HG03520 (cell line): ENCODE data around the gene C19orf38.
"Not testable (repeated sequence)": the region's sequence is repeated elsewhere in the genome, so short reads cannot be mapped to it uniquely, and the experiment has no call there.

Source experiments
- ATAC-seq: cut with Tn5 transposase; IDR thresholded peaks from one replicate; pipeline ENCODE4 v1.9.1; 2021; ENCODE audit warnings: mild to moderate bottlenecking, moderate library complexity; ENCODE audit not compliant: unreplicated experiment

Gene C19orf38

DNA sequence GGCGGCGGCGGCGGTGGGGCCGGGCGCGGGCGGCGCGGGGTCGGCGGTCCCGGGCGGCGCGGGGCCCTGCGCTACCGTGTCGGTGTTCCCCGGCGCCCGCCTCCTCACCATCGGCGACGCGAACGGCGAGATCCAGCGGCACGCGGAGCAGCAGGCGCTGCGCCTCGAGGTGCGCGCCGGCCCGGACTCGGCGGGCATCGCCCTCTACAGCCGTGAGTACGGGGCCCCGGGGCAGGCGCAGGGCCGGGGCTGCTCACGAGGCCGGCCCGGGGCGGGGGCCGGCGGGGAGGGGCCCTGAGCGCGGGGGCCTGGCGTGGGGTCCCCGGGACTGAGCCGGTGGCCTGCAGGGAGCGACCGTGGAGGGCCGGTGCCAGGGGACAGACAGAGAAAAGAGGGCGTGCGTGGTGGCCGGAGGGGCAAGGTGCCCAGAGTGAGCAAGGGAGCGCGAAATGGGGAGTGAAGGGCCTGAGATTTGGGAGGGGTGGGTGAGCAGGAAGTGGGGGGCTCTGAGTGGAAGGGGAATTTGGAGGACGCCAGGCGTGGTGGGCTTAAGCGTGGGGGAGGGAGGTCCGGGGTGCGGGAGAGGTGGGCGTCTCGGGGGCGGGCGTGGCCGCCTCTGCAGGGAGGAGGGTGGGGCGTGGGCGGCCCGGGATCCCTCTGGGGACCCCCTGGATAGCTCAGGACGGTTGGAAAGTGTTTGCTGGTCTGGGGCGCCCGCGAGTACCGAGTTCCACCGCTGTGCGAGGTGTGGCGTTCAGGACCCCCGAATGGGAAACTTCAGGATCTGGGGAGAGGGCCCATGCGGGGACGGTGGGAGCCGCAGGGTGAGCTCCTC is 23.7 kb downstream of the C19orf38 start:
- peak; percentile 12 for ATAC-seq

GRCh38 chr19:10872546-10873107 is 24.4 kb downstream of the C19orf38 start:
- no peak for ATAC-seq

DNA sequence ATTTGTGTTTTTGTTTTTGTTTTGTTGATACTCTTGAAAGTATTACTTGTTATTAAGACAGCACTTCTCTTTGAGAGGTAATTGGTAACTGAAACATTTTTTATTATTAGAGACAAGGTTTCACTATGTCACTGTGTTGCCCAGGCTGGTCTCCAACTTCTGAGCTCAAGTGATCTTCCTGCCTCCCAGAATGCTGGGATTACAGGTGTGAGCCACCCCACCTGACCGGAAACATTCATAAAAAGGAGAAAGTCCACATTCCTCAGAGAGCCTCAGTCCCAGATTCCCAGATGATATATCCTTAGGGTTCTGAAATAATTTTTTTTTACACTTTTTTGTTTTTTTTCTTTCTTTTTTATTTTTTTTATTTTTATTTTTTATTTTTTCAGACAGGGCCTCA is 25.8 kb downstream of the C19orf38 start:
- no peak for ATAC-seq

DNA sequence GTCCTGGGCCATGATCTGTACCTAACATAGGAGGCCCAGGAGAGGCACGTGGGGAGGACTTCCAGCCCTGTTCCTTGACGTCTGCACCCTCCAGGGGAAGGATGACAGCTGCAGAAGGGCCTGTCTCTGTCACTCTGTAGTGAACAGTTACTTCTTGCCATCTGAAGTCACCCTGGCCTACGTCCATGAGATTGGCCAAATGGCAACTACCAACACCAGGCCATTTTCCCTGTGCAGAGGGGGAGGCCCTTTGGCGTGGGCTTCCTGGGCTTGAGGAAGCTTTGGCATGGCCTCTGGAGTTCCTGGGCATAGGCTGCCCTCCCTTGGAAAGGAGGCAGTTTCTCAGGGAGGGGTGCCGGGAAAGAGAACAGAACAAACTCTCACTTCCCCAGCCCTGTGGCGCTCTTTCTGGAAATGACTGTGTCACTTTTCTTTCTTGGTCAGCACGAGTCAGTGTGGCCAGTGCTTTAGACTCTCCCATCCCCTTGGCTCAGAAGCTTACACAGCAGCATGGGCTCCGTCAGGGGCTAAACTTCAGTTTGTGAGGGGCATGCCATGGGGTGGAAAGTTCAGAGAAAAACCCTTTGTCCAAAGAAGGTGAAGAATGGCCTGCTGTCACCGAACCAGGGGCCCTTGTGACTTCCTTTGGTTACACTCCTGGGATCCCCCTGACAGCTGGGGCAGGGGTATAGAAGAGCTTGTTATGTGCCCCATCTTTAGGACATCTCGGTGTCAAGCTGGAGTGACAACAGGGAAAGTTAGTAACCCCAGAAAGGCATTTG is 28.4 kb downstream of the C19orf38 start:
- ATAC-seq: no peak

DNA sequence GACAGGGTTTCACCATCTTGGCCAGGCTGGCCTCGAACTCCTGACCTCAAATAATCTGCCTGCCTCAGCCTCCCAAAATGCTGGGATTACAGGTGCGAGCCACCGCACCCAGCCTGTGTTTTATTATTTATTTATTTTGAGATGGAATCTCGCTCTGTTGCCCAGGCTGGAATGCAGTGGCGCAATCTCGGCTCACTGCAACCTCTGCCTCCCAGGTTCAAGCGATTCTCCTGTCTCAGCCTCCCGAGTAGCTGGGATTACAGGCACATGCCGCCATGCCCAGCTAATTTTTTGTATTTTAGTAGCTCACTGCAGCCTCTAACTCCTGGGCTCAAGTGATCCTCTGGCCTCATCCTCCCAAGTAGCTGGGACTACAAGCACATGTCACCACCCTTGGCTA is 29.4 kb downstream of the C19orf38 start:
- not testable (repeated sequence) for ATAC-seq

GRCh38 chr19:10878253-10878652 is 30.0 kb downstream of the C19orf38 start:
- no peak for ATAC-seq

DNA sequence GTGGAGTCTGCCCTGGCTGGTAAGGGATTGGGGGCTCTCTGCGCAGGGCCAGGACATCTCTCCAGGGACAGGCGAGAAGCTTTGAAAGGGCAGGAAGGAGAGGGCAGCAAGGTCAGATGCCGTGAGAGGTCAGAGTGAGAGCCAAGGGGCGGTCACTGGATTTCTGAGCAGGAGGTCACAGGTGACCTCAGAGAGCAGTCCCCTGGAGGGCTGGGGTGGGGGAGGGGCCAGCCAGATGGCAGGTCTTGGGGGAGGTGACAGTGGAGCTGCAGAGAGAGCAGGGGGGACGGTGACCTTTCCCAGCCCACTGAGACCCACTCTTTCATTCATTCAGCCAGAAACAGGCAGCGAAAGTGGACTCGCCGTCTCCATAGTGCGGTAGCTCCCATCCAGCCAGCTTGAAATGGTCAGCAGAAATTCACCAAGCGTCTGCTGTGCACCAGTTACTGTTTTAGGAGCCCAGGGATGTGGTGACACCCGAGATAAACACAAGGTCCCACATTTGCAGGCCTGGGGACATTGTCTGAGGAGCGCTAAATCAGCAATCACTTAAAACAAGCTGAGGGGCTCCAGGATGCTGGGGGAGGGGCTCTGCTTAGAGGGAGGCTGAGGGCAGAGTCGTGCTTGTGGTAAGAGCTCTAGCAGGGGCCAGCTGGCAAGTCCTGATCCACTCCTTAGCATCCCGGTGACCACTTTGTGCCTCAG is 33.3 kb downstream of the C19orf38 start:
- no peak for ATAC-seq

GRCh38 chr19:10882108-10882457 is 33.9 kb downstream of the C19orf38 start:
- no peak for ATAC-seq

- no peak for ATAC-seq
Measured at GRCh38 chr19:10884274-10884673, 36.1 kb downstream of the C19orf38 start.

DNA sequence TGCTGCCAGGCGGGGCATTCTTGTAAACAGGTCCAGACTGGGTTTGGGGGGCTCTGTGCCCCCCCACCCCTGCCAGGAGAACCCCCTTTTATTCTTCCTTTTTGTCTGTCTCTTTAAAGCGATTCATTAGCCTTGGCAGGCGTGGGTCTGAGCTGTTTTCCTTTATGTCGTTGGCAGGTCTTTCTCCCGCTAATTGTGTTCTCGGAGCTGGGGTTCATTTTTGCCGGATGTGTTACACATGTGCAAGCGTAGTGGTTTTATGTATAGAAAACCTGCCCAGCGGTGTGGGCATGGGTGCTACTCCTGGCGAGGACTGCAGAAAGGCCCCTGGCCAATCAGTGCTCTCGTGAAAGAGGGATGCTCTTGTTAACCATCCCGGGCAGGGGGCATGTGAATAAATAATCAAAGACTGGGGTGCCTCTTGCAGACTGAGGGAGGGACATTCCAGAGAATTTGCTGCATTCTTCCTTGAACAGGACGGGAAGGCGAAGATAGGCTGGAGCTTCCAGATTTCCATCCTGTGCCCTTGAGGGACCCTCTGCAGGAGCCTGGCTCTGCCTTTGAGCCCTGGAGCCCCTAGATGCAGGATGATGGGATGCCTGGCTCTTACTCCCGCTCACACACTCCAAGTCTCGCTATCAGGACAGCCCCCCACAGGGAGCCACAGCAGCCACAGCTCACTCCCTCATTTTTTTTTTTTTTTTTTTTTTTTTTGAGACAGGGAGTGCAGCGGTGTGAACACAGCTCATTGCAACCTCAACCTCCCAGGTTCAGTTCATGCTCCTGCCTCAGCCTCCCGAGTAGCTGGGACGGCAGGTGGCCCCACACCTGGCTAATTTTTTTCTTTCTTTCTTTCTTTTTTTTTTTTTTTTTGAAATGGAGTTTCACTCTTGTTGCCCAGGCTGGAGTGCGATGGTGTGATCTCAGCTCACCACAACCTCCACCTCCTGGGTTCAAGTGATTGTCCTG is 37.3 kb downstream of the C19orf38 start:
- no peak for ATAC-seq

GRCh38 chr19:10887616-10888367 is 39.6 kb downstream of the C19orf38 start:
- no peak for ATAC-seq

GRCh38 chr19:10888421-10888866 is 40.2 kb downstream of the C19orf38 start:
- ATAC-seq: no peak

DNA sequence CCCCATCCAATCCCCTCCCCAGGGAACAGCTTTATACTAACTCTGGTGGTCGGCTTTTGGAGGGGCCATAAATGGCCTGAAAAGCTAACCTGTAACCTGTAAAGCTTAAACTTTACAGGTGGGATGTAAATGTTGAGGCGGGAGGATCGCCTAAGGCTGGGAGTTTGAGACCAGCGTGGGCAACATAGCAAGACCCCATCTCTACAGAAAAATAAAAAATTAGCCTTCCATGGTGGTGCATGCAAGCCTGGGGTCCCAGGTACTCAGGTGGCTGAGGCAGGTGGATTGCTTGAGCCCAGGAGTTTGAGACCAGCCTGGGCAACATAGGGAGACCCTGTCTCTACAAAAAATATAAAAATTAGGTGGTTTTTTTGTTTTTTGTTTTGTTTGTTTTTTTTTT is 41.7 kb downstream of the C19orf38 start:
- ATAC-seq: no peak

GRCh38 chr19:10891405-10892086 is 43.3 kb downstream of the C19orf38 start:
- no peak for ATAC-seq

GRCh38 chr19:10892256-10892655 is 44.0 kb downstream of the C19orf38 start:
- no peak for ATAC-seq

- ATAC-seq: no peak
Measured at GRCh38 chr19:10894911-10895213, 46.6 kb downstream of the C19orf38 start.

DNA sequence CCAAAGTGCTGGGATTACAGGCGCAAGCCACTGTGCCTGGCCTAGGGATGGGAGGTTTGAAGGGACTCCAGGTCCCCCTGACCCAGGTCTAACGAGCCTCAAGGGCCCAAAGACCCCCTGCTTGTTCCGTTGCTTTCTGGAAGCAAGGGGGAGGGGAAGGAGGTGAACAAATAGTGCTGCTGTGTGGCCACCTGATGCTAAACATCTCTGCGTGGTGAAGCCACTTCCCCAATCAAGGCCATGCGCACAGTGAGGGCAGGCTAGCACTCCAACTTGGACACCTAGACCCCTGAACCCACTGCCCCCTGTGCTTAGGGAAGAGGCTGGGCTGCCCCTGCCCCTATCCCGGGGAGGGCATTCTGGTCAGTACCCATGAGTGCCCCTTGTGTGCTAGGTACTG is 47.1 kb downstream of the C19orf38 start:
- no peak for ATAC-seq

GRCh38 chr19:10895920-10896319 is 47.7 kb downstream of the C19orf38 start:
- ATAC-seq: no peak
